Esophagus (tissue), 2 donors: ENCODE measurements around the gene ZNF609. TPM values are rescaled to one million over a fixed set of nuclear protein-coding genes. Genes with fewer than 3 reads are reported as not detected.
A peak's percentile ranks its signal among the peaks of the same experiment; 100 is the strongest.
"Not testable (repeated sequence)": the region's sequence is repeated elsewhere in the genome, so short reads cannot be mapped to it uniquely, and the experiment has no call there.

Experiments used
- H3K27ac ChIP-seq, 2 donors: one replicate each; pipeline ENCODE4 v1.5.1; 2013; ENCODE audit warnings: low read depth in 2 of 2, mild to moderate bottlenecking in 2 of 2, inconsistent platforms in 1 of 2, low read length in 1 of 2, moderate library complexity in 1 of 2
- H3K27me3 ChIP-seq, 2 donors: one replicate each; pipeline ENCODE4 v1.6.1; 2013; ENCODE audit warnings: low read length in 2 of 2, control low read depth in 1 of 2, mild to moderate bottlenecking in 1 of 2; ENCODE audit not compliant: insufficient read depth in 2 of 2, control insufficient read depth in 1 of 2
- H3K36me3 ChIP-seq, 2 donors: one replicate each; pipeline ENCODE4 v1.6.1; 2013; ENCODE audit warnings: low read length in 1 of 2; ENCODE audit not compliant: control insufficient read depth in 2 of 2, insufficient read depth in 2 of 2
- H3K4me1 ChIP-seq, 2 donors: one replicate each; pipeline ENCODE4 v1.6.1; 2013; ENCODE audit warnings: low read length in 1 of 2; ENCODE audit not compliant: control insufficient read depth in 2 of 2, insufficient read depth in 2 of 2
- H3K4me3 ChIP-seq, 2 donors: one replicate each; pipeline ENCODE4 v1.5.1; 2013; ENCODE audit warnings: low read length in 2 of 2, mild to moderate bottlenecking in 2 of 2, low read depth in 1 of 2, moderate library complexity in 1 of 2
- H3K9me3 ChIP-seq, 2 donors: one replicate each; pipeline ENCODE4 v1.6.1; 2013; ENCODE audit warnings: mild to moderate bottlenecking in 2 of 2, low read depth in 1 of 2, low read length in 1 of 2, moderate library complexity in 1 of 2; ENCODE audit not compliant: control insufficient read depth in 2 of 2, insufficient read depth in 1 of 2
- WGBS, 2 donors: extraction: QIAGEN DNeasy Blood & Tissue Kit; methylation state at CpG; one replicate each; pipeline ENCODE4 v1.1.7; 2013; 5-methylcytosine and 5-hydroxymethylcytosine counted together
- polyA plus RNA-seq, 2 donors: library from polyadenylated mRNA; stranded (reverse); fragments of 200-250 nt; gene quantifications; one replicate each; pipeline ENCODE4 v1.2.3, GENCODE V29; 2013
- donor health status: healthy with polysubstance abuse.
- donor health status: Bipolar disorder and iron deficiency.

ZNF609 gene
- polyA plus RNA-seq, 2 donors, result 3.5 to 4.1 TPM

DNA sequence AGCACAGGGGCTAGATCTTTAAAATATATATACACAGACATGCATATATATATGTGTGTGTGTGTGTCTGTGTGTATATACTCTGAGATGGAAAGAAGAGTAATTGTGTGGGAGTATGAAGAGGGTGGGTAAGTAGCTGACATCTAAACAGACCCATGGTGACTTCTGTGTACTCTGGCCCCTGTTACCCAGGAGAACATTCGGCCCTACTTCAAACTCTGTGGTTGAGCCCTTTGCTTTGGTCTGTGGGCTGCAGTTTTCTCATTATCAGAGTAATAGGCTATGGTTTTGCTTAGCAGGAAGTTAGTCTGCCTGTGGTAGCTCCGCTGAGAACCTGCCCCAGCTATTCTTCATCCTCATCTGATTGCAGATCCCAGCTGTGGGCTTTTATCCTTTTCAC lies 173.6 kb downstream of the ZNF609 start:
- WGBS, 2 donors, result 61 to 71% methylated on average over 2 of the region's 2 CpGs
- Histone ChIP-seq H3K9me3 (no peaks in the 10 kb centered on the region), H3K36me3 (no peaks in the 10 kb centered on the region), H3K27me3 (no peaks in the 10 kb centered on the region), H3K4me3 (no peak overlapping the region), H3K4me1 (peaks cover 0 to 2% of the 10 kb centered on the region in 2 donors), H3K27ac (no peak overlapping the region)

DNA sequence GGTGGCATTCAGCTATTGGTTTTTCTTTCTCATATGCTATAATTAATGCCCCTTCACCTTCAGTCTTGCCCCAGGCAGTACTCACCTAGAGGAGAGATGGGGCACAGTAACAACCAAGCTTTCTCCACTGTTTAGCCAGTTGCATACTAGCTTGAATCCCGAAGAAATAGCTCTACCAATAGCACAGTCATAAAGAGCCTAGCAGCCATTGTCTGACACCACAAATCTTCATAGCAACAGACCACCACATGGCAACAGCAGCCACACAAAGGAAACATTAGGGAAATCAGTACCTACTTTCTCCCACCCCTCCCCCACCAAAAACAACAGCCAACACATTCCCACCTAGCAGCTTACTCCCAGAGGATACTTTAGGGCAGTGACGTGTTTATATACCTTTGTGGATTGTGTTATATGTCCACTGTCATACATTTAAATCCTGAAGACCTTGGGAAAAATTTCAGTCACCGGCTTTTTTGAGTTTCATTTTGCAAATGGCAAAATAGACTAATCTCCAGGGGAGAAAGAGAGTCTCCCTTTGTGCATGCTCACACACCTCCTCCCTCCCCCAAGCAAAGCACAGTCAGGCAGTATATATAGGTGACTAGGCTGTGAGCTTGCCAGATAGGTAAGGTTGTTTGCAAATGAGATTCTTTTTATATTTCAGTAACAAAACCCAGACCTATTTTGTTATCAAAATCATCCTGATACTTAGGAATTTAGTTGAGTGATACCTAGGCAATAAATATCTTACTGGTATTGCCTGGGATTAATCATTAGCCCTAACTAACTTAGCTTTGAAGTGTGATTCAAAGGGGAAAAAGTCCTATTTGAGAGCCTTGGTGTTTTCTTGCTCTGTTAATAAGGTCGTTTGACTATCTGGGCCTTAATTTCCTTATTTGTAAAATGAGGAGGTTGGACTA lies 174.5 kb downstream of the ZNF609 start:
- H3K4me3 ChIP-seq, result no peak overlapping the region
- H3K4me1 ChIP-seq, result peaks cover 0 to 2% of the 10 kb centered on the region in 2 donors
- H3K27me3 ChIP-seq, result no peaks in the 10 kb centered on the region
- no peaks in the 10 kb centered on the region for H3K36me3 ChIP-seq
- 37 to 47% methylated on average over 4 of the region's 4 CpGs for WGBS, 2 donors
- H3K9me3 ChIP-seq, result no peaks in the 10 kb centered on the region
- H3K27ac ChIP-seq, result peak overlapping the region; percentile 28 to 55

- Histone ChIP-seq H3K9me3 (no peaks in the 10 kb centered on the region), H3K4me1 (peaks cover 0 to 2% of the 10 kb centered on the region in 2 donors), H3K36me3 (no peaks in the 10 kb centered on the region), H3K27ac (peak overlapping the region; percentile 39 to 45), H3K4me3 (no peak overlapping the region), H3K27me3 (no peaks in the 10 kb centered on the region)
- WGBS, 2 donors, result 40 to 41% methylated on average over 4 of the region's 4 CpGs
Measured at GRCh38 chr15:64635499-64636495, 175.4 kb downstream of the ZNF609 start.

DNA sequence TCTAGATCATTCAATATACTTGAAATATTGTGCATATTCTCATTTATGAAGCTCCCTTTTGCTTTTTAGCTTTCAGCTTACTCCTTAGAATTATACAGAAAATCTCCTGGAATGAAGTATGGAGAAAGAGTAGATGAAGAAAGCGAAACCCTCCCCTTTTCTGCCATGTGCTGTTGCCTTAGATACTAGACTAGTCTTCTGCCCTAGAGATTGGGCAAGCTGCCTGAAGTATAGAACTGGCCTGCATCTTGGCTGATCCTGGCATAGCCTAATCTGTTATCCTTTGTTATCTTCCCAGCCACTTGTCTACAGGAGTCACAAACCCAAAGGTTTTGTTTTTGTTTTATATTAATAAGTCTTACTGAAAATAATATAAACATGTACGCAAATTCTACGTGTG lies 176.2 kb downstream of the ZNF609 start:
- Histone ChIP-seq H3K4me1 (peaks cover 0 to 2% of the 10 kb centered on the region in 2 donors), H3K9me3 (no peaks in the 10 kb centered on the region)
- 94 to 99% methylated on average over 3 of the region's 3 CpGs for WGBS, 2 donors

DNA sequence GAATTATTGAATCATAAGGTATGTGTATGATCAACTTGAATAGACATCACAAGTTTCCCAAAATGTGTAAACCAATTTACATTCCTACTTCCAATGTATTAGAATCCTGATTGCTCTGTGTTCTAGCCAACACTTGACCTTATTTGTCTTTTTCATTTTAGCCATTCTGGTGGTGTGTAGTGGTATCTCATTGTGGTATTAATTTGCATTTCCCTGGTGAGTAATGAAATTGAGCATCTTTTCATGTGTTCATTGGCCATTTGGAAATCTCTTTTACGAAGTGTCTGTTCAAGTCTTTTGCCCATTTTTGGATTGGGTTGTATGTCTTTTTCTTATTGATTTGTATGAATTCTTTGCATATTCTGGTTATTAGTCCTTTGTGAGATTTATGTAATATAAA lies 177.0 kb downstream of the ZNF609 start:
- Histone ChIP-seq H3K4me1 (peaks cover 0 to 2% of the 10 kb centered on the region in 2 donors), H3K27me3 (no peaks in the 10 kb centered on the region), H3K36me3 (no peaks in the 10 kb centered on the region), H3K9me3 (no peaks in the 10 kb centered on the region), H3K27ac (no peak overlapping the region), H3K4me3 (no peak overlapping the region)
- WGBS, 2 donors, result 98 to 100% methylated on average over 1 of the region's 1 CpG

More for the DNA sequence above, 176.2 kb downstream of the ZNF609 start:
- H3K27me3 ChIP-seq, result no peaks in the 10 kb centered on the region
- no peak overlapping the region for H3K4me3 ChIP-seq
- no peaks in the 10 kb centered on the region for H3K36me3 ChIP-seq
- H3K27ac ChIP-seq, result no peak overlapping the region

DNA sequence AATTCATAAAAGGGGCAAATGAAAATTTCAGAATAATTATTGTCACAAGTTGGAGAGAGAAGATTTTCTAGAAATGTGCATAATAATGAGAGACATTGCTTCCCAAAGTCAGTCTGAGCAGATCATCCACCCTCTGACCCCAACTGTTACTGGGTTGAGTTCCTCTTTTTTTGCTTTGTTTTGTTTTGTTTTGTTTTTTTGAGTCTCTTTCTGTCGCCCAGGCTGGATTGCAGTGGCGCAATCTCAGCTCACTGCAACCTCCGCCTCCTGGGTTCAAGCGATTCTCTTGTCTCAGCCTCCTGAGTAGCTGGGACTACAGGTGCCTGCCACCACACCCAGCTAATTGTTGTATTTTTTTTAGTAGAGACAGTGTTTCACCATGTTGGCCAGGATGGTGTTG lies 179.4 kb downstream of the ZNF609 start:
- not testable (repeated sequence) for H3K9me3 ChIP-seq, H3K4me1 ChIP-seq, H3K4me3 ChIP-seq, H3K27ac ChIP-seq, H3K36me3 ChIP-seq, H3K27me3 ChIP-seq
- WGBS, 2 donors, result 91 to 98% methylated on average over 4 of the region's 4 CpGs

GRCh38 chr15:64640146-64640871 lies 179.9 kb downstream of the ZNF609 start:
- Histone ChIP-seq H3K4me1 (no peaks in the 10 kb centered on the region), H3K9me3 (no peaks in the 10 kb centered on the region), H3K36me3 (no peaks in the 10 kb centered on the region), H3K4me3 (no peak overlapping the region), H3K27me3 (no peaks in the 10 kb centered on the region), H3K27ac (no peak overlapping the region)
- 60 to 66% methylated on average over 5 of the region's 5 CpGs for WGBS, 2 donors

- Histone ChIP-seq H3K27ac (no peak overlapping the region), H3K27me3 (no peaks in the 10 kb centered on the region), H3K4me1 (no peaks in the 10 kb centered on the region), H3K36me3 (no peaks in the 10 kb centered on the region), H3K4me3 (no peak overlapping the region), H3K9me3 (no peaks in the 10 kb centered on the region)
- 74 to 95% methylated on average over 3 of the region's 3 CpGs for WGBS, 2 donors
Measured at GRCh38 chr15:64642875-64643274, 182.5 kb downstream of the ZNF609 start.

DNA sequence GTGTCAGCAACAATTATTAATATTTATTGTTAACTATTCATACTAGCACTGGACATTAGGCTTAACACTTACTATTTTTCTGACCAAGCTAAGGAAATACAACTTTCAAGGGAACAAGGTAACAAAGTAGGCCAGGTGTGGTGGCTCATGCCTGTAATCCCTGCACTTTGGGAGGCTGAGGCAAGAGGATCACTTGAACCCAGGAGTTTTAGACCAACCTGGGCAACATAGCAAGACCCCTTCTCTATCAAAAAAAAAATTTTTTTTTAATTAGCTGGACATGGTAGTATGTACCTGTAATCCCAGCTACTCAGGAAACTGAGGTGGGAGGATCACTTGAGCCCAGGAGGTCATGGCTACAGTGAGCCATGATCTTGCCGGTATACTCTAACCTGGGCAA lies 183.3 kb downstream of the ZNF609 start:
- no peaks in the 10 kb centered on the region for H3K27me3 ChIP-seq
- H3K27ac ChIP-seq, result no peak overlapping the region
- no peaks in the 10 kb centered on the region for H3K4me1 ChIP-seq
- H3K36me3 ChIP-seq, result no peaks in the 10 kb centered on the region
- H3K4me3 ChIP-seq, result no peak overlapping the region
- no peaks in the 10 kb centered on the region for H3K9me3 ChIP-seq
- 100% methylated on average over 1 of the region's 1 CpG for WGBS, 2 donors
